K562 (cell line): ENCODE measurements around the gene SHF. TPM values are rescaled to one million over a fixed set of nuclear protein-coding genes. Genes with fewer than 3 reads are reported as not detected.

Experiments
- ATAC-seq: fragments of 200-7000 bp; cut with Tn5 transposase; 3 replicates; pipeline ENCODE4 v1.9.1; 2020; ENCODE audit warnings: moderate library complexity
- BruUV-seq: library from RNA; stranded (reverse); fragments of 400-500 nt; replicated peaks from 2 replicates; lab custom pipeline; 2021; lab: Mats Ljungman, UMichigan
- CTCF ChIA-PET: fragments of 300-600 bp; formaldehyde crosslinking; extraction: SDS; loops from one replicate; lab custom pipeline; 2021; ENCODE audit warnings: low intra/inter-chr PET ratio; lab: Yijun Ruan, JAX
- POLR2A ChIA-PET: fragments of 300-600, 350-650 bp; sonication (Branson Sonifier 250); formaldehyde crosslinking; extraction: SDS; loops from one replicate; lab custom pipeline; 2021; ENCODE audit warnings: antibody characterized with exemption, inconsistent platforms; lab: Yijun Ruan, JAX
- DNase-seq, 4 experiments: peaks; one replicate each; pipeline versions ENCODE4 v3.0.0 to v3.0.0-alpha.2; 2011 to 2018; ENCODE audit warnings: low spot score in 3 of 4, mixed read lengths in 3 of 4; ENCODE audit errors: extremely low read depth in 1 of 4
- FAIRE-seq: peaks from 2 replicates; lab custom pipeline; 2011; peaks lifted over from hg19 to GRCh38; lab: Jason Lieb, UNC
- H2AFZ ChIP-seq: 2 replicates; pipeline ENCODE4 v1.6.0; 2011; ENCODE audit warnings: low read depth, low read length, control low read depth, inconsistent platforms
- H3K27ac ChIP-seq: fragments of 200-600 bp; 3 replicates; pipeline ENCODE4 v1.8.0; 2011; ENCODE audit warnings: low read depth, mild to moderate bottlenecking, control low read depth, inconsistent platforms, low read length, moderate library complexity, mixed read lengths; ENCODE audit errors: extremely low read depth
- H3K27me3 ChIP-seq, 2 experiments: fragments of 300-600 bp in 1 of 2; 2 replicates in 1 of 2; 3 replicates in 1 of 2; pipeline versions ENCODE4 v1.6.0 to v1.8.0; 2011; ENCODE audit warnings: inconsistent platforms in 2 of 2, low read length in 2 of 2, mild to moderate bottlenecking in 1 of 2, mixed read lengths in 1 of 2, moderate library complexity in 1 of 2; ENCODE audit not compliant: control insufficient read depth in 2 of 2, insufficient read depth in 2 of 2
- H3K36me3 ChIP-seq: fragments of 300-600 bp; 3 replicates; pipeline ENCODE4 v1.8.0; 2011; ENCODE audit warnings: mild to moderate bottlenecking, low read length, inconsistent platforms; ENCODE audit not compliant: control insufficient read depth, insufficient read depth
- H3K4me1 ChIP-seq, 2 experiments: fragments of 200-600 bp in 1 of 2; replicated peaks in 1 of 2; 2 replicates in 1 of 2; 3 replicates in 1 of 2; pipeline versions ENCODE4 v1.5.1 to v1.8.0; 2011; ENCODE audit warnings: inconsistent platforms in 2 of 2, low read length in 2 of 2, mild to moderate bottlenecking in 1 of 2, mixed read lengths in 1 of 2, moderate library complexity in 1 of 2; ENCODE audit not compliant: control insufficient read depth in 2 of 2, insufficient read depth in 2 of 2
- H3K4me2 ChIP-seq: 2 replicates; pipeline ENCODE4 v1.6.1; 2011; ENCODE audit warnings: low read length, control low read depth, inconsistent platforms, mixed read lengths; ENCODE audit not compliant: insufficient read depth
- H3K4me3 ChIP-seq: fragments of 200-600 bp; sonication (generic), shearing (Covaris generic); 2 replicates; pipeline ENCODE4 v1.5.1; 2016; ENCODE audit warnings: control low read depth, inconsistent platforms
- H3K79me2 ChIP-seq: fragments of 200-600 bp; 3 replicates; pipeline ENCODE4 v1.8.0; 2011; ENCODE audit warnings: low read length, inconsistent platforms; ENCODE audit not compliant: control insufficient read depth, insufficient read depth
- H3K9ac ChIP-seq, 2 experiments: 2 replicates each; pipeline versions ENCODE4 v1.6.0 to v1.6.1; 2011; ENCODE audit warnings: low read depth in 2 of 2, low read length in 2 of 2, control low read depth in 1 of 2, inconsistent platforms in 1 of 2, mild to moderate bottlenecking in 1 of 2, mixed read lengths in 1 of 2; ENCODE audit not compliant: insufficient read depth in 1 of 2
- H3K9me1 ChIP-seq: one replicate; pipeline ENCODE4 v1.6.0; 2011; ENCODE audit warnings: inconsistent platforms, mild to moderate bottlenecking, low read length, moderate library complexity; ENCODE audit not compliant: control insufficient read depth, insufficient read depth
- H3K9me3 ChIP-seq: replicated peaks from 2 replicates; pipeline ENCODE4 v1.5.1; 2011; ENCODE audit warnings: low read depth, low read length, inconsistent platforms; ENCODE audit not compliant: control insufficient read depth, insufficient read depth
- H4K20me1 ChIP-seq: replicated peaks from 2 replicates; pipeline ENCODE4 v1.6.1; 2011; ENCODE audit warnings: low read length, inconsistent platforms, mixed read lengths; ENCODE audit not compliant: control insufficient read depth, insufficient read depth
- ARHGAP35 ChIP-seq: fragments of 450-650 bp; IDR thresholded peaks from 2 replicates; pipeline ENCODE4 v1.6.1; 2018; ENCODE audit not compliant: partially characterized antibody
- CBX8 ChIP-seq: fragments of 200-600 bp; sonication (generic); IDR thresholded peaks from 2 replicates; pipeline ENCODE4 v1.6.1; 2012; ENCODE audit warnings: borderline replicate concordance, mixed run types, low read depth, mild to moderate bottlenecking, moderate library complexity, mixed read lengths, low read length, control low read depth, inconsistent platforms; ENCODE audit not compliant: poor library complexity, severe bottlenecking; ENCODE audit errors: extremely low read depth
- CTCFL ChIP-seq: IDR thresholded peaks from 2 replicates; pipeline ENCODE4 v1.6.1; 2011; ENCODE audit warnings: borderline replicate concordance, low read depth, mild to moderate bottlenecking, moderate library complexity, low read length; ENCODE audit not compliant: insufficient read depth, poor library complexity, severe bottlenecking
- ELF1 ChIP-seq: fragments of 200-800 bp; sonication (Bioruptor generic); IDR thresholded peaks from 2 replicates; pipeline ENCODE4 v1.6.1; 2016; ENCODE audit warnings: missing genetic modification characterization, missing compliant biosample characterization
- KAT2B ChIP-seq: IDR thresholded peaks from one replicate; pipeline ENCODE4 v1.6.1; 2012; ENCODE audit warnings: low read depth, mild to moderate bottlenecking, control low read depth, inconsistent platforms, low read length, moderate library complexity
- MAFG ChIP-seq: fragments of 450-650 bp; conservative IDR thresholded peaks from 2 replicates; pipeline ENCODE4 v1.6.1; 2016; ENCODE audit warnings: missing genetic modification characterization, missing compliant biosample characterization
- NCOA6 ChIP-seq: fragments of 450-650 bp; IDR thresholded peaks from 2 replicates; pipeline ENCODE4 v1.6.1; 2017; ENCODE audit warnings: mild to moderate bottlenecking
- SNAPC5 ChIP-seq: fragments of 250-450 bp; sonication (Bioruptor Pico); IDR thresholded peaks from 2 replicates; pipeline ENCODE4 v1.8.0; 2021; ENCODE audit warnings: moderate library complexity, mild to moderate bottlenecking, inconsistent platforms
- TBP ChIP-seq: optimal IDR thresholded peaks from 2 replicates; pipeline ENCODE3; 2011; ENCODE audit warnings: low read depth, low read length, improper control_type of control experiment
- ZNF316 ChIP-seq: fragments of 450-650 bp; IDR thresholded peaks from 2 replicates; pipeline ENCODE4 v1.6.1; 2016
- ZNF431 ChIP-seq: sonication (generic); formaldehyde crosslinking; IDR thresholded peaks from 2 replicates; pipeline ENCODE4 v1.8.0; 2022; ENCODE audit warnings: mild to moderate bottlenecking, missing genetic modification reagents
- WGBS: fragments of 100-300 bp; shearing (Covaris generic); methylation state at CpG from one replicate; pipeline ENCODE4 v1.1.6; 2016; ENCODE audit warnings: low coverage, mixed read lengths; ENCODE audit not compliant: insufficient coverage; ENCODE audit errors: missing lambda C conversion rate; 5-methylcytosine and 5-hydroxymethylcytosine counted together
- in situ Hi-C: fragments of 300-500 bp; cut with MboI; formaldehyde crosslinking; loops from 4 replicates; pipeline ENCODE4 v1.15.0; 2018; ENCODE audit warnings: inconsistent platforms, mixed read lengths
- intact Hi-C: fragments of 100-400 bp; cut with micrococcal nuclease; formaldehyde crosslinking; loops from 2 replicates; pipeline ENCODE4 v1.14.2; 2022
- polyA plus RNA-seq, 8 experiments: library from polyadenylated mRNA; depleted of rRNA in 4 of 8; stranded (reverse) in 5 of 8; unstranded in 3 of 8; fragments of >200 nt; fragmentation: Nextera tagmentation in 2 of 8; fragmentation: Illumina TruSeq in 1 of 8; extraction: Ambion mirVana in 2 of 8; extraction: Trizol in 1 of 8; gene quantifications; 2 replicates each; pipeline versions ENCODE4 v1.2.1 to v1.2.3, GENCODE V29; 2011 to 2014; ENCODE audit warnings: inconsistent platforms in 1 of 8, missing spikeins in 1 of 8
- total RNA-seq, 7 experiments: library from RNA; depleted of rRNA in 6 of 7; stranded (reverse); fragments of >200 nt in 6 of 7; fragmentation: Illumina TruSeq in 2 of 7; extraction: Trizol in 2 of 7; gene quantifications; 2 replicates each; pipeline versions ENCODE4 v1.2.1 to v1.2.3, GENCODE V29; 2011 to 2021; ENCODE audit warnings: low replicate concordance in 1 of 7

SHF gene
- total and polyA plus RNA-seq, 9 of the 15 experiments (the other 6 are each of a cell fraction or from before 2014, with no cell fraction given): 0.51 to 2.2 (median 0.85) TPM; not detected in 2

GRCh38 chr15:45224621-45225217, 37.0 kb upstream of the SHF start (continued):
- peak; percentile 96 for TF ChIP-seq ZNF316
- no peak for TF ChIP-seq SNAPC5 (CRISPR knock-in tag)
- TF ChIP-seq MAFG (tag): peak; percentile 87
- no peak for TF ChIP-seq CBX8
- no peak for TF ChIP-seq ZNF431 (CRISPR knock-in tag)
- TF ChIP-seq TBP: peak; percentile 4
- TF ChIP-seq KAT2B: no peak
- TF ChIP-seq ARHGAP35: no peak
- TF ChIP-seq, all 486 proteins: peak for 6

DNA sequence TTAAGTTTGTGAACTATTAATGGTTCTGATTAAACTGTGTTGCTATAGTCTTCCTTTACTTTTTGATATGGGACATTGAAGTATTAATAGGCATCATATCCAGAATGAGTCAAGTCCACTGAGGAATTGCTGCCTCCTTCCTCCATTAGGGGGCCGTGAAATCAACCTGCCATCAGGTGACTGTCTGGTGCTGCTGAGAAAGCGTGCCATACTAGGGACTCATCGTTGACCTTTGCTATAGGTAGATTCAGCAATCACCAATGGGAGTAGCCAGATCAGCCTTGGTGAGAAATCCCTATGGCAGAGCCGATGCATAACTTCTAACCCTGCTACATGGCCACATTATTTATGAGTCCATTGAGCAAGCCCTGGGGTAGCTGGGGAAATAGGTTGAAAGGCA, 34.2 kb upstream of the SHF start:
- ChIA-PET POLR2A (no interaction called here), CTCF (no interaction called here)
- H3K79me2 ChIP-seq: no peaks in the 10 kb centered on the region
- DNase-seq (no peak), ATAC-seq (0 out of 3 replicates have a peak, but pooled peaks have one; percentile 19), FAIRE-seq (no peak)
- no TSS peak for BruUV-seq
- H3K27me3 ChIP-seq: peaks cover 0 to 4% of the 10 kb centered on the region in 2 experiments; a peak in 2 of 5 replicates
- H2AFZ ChIP-seq: 0 out of 2 replicates have a peak overlapping the region, but pooled peaks have one; percentile 36
- no peak overlapping the region for H3K9ac ChIP-seq
- no peaks in the 10 kb centered on the region for H3K36me3 ChIP-seq
- no peak overlapping the region for H3K4me3 ChIP-seq
- no peak overlapping the region for H3K27ac ChIP-seq
- H3K4me2 ChIP-seq: no peak overlapping the region
- no peaks in the 10 kb centered on the region for H3K9me1 ChIP-seq
- H3K4me1 ChIP-seq: peaks cover 0 to 8% of the 10 kb centered on the region in 2 experiments; a peak in 2 of 5 replicates
- intact Hi-C loops: no loop called here
- H4K20me1 ChIP-seq: no peaks in the 10 kb centered on the region
- TF ChIP-seq ELF1 (no peak), NCOA6 (no peak), CTCFL (peak; percentile 44)
- WGBS: 6% methylated on average over 4 of the region's 4 CpGs
- no peaks in the 10 kb centered on the region for H3K9me3 ChIP-seq
- in situ Hi-C loops: no loop called here
